GM12891 (cell line): ENCODE measurements around the gene RPL35.
"Not testable (repeated sequence)": the region's sequence is repeated elsewhere in the genome, so short reads cannot be mapped to it uniquely, and the experiment has no call there.

Experiments used
- PAX5 ChIP-seq: IDR thresholded peaks from 2 replicates; pipeline ENCODE4 v1.6.1; 2011; ENCODE audit warnings: low read length, moderate library complexity, mild to moderate bottlenecking; ENCODE audit not compliant: insufficient read depth, severe bottlenecking
- POLR2A ChIP-seq: IDR thresholded peaks from 2 replicates; pipeline ENCODE4 v1.6.1; 2011; ENCODE audit warnings: low read depth, low read length, control low read depth
- POLR2AphosphoS5 ChIP-seq: IDR thresholded peaks from 2 replicates; pipeline ENCODE4 v1.6.1; 2011; ENCODE audit warnings: low read depth, low read length, control low read depth
- POU2F2 ChIP-seq: IDR thresholded peaks from 2 replicates; pipeline ENCODE4 v1.6.1; 2011; ENCODE audit warnings: low read depth, mild to moderate bottlenecking, control low read depth, low read length, moderate library complexity
- SPI1 ChIP-seq: IDR thresholded peaks from 2 replicates; pipeline ENCODE4 v1.6.1; 2011; ENCODE audit warnings: low read depth, low read length, control low read depth
- TAF1 ChIP-seq: IDR thresholded peaks from 2 replicates; pipeline ENCODE4 v1.6.1; 2011; ENCODE audit warnings: low read depth, low read length, control low read depth

- not testable (repeated sequence) for TF ChIP-seq POLR2A, POLR2AphosphoS5, TAF1, SPI1, PAX5, POU2F2
Measured at GRCh38 chr9:124838567-124839275, 23.0 kb downstream of the RPL35 start.
